Esophagus squamous epithelium (tissue), 4 donors: ENCODE measurements around the gene C1orf21.

Experiments used
- POLR2A ChIP-seq, 4 donors: fragments of 450-650 bp; IDR thresholded peaks; one replicate each; pipeline ENCODE4 v1.6.1; 2017; ENCODE audit warnings: antibody characterized with exemption in 4 of 4, mild to moderate bottlenecking in 4 of 4, moderate library complexity in 3 of 4
- TF ChIP-seq, protein P1 (sequence below), 6 experiments: fragments of 450-650 bp in 4 of 6; fragments of 200-600 bp in 2 of 6; sonication (generic) in 2 of 6; IDR thresholded peaks; one replicate each; pipeline ENCODE4 v1.5.1; 2016 to 2019; ENCODE audit warnings: antibody characterized with exemption in 6 of 6, mild to moderate bottlenecking in 4 of 6, moderate library complexity in 4 of 6

DNA sequence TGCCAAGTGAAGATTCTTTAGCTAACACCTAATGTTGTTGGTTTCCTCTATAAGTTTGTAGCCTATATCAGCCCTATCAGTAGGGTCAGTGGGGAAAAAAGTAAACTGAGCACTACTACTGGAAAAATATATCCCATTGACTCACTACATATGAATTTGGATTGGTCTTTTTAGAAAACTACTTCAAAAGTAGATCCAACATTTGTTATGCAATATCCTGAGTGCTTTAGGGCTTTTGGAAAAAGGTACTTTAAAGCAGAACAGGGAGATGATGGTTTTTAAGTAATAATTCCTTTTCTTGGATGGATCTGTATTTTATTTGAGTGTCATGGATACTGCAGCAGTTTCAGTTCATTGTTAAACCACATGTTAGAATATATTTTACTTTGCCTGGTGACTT lies 7.1 kb downstream of the C1orf21 start:
- TF ChIP-seq, protein P1, sequence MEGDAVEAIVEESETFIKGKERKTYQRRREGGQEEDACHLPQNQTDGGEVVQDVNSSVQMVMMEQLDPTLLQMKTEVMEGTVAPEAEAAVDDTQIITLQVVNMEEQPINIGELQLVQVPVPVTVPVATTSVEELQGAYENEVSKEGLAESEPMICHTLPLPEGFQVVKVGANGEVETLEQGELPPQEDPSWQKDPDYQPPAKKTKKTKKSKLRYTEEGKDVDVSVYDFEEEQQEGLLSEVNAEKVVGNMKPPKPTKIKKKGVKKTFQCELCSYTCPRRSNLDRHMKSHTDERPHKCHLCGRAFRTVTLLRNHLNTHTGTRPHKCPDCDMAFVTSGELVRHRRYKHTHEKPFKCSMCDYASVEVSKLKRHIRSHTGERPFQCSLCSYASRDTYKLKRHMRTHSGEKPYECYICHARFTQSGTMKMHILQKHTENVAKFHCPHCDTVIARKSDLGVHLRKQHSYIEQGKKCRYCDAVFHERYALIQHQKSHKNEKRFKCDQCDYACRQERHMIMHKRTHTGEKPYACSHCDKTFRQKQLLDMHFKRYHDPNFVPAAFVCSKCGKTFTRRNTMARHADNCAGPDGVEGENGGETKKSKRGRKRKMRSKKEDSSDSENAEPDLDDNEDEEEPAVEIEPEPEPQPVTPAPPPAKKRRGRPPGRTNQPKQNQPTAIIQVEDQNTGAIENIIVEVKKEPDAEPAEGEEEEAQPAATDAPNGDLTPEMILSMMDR (IDR thresholded peaks at IDR 0.05), result no peak
- TF ChIP-seq POLR2A (IDR thresholded peaks at IDR 0.05), result no peak
